AG04449 (cell line): Measurements from ENCODE around the gene IFRD1.

Source experiments
- CTCF ChIA-PET: fragments of 350-600 bp; formaldehyde crosslinking; extraction: SDS; loops from one replicate; lab custom pipeline; 2021; ENCODE audit warnings: antibody characterized with exemption; lab: Yijun Ruan, JAX
- POLR2A ChIA-PET: fragments of 400-600, 350-600 bp; formaldehyde crosslinking; extraction: SDS; loops from one replicate; lab custom pipeline; 2020; ENCODE audit warnings: antibody characterized with exemption, inconsistent platforms; lab: Yijun Ruan, JAX
- DNase-seq: peaks from one replicate; pipeline ENCODE4 v3.0.0-alpha.2; 2010; ENCODE audit warnings: low read depth, low spot score
- H3K4me3 ChIP-seq: 2 replicates; pipeline ENCODE4 v1.5.1; 2011; ENCODE audit warnings: low read depth, mild to moderate bottlenecking, control low read depth, low read length
- TF ChIP-seq, protein P1 (sequence below): IDR thresholded peaks from one replicate; pipeline ENCODE4 v1.5.1; 2011; ENCODE audit warnings: mild to moderate bottlenecking, moderate library complexity, low read length, control low read depth, inconsistent platforms; ENCODE audit not compliant: insufficient read depth; ENCODE audit errors: missing control alignments

IFRD1 gene, protein sequence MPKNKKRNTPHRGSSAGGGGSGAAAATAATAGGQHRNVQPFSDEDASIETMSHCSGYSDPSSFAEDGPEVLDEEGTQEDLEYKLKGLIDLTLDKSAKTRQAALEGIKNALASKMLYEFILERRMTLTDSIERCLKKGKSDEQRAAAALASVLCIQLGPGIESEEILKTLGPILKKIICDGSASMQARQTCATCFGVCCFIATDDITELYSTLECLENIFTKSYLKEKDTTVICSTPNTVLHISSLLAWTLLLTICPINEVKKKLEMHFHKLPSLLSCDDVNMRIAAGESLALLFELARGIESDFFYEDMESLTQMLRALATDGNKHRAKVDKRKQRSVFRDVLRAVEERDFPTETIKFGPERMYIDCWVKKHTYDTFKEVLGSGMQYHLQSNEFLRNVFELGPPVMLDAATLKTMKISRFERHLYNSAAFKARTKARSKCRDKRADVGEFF

DNA sequence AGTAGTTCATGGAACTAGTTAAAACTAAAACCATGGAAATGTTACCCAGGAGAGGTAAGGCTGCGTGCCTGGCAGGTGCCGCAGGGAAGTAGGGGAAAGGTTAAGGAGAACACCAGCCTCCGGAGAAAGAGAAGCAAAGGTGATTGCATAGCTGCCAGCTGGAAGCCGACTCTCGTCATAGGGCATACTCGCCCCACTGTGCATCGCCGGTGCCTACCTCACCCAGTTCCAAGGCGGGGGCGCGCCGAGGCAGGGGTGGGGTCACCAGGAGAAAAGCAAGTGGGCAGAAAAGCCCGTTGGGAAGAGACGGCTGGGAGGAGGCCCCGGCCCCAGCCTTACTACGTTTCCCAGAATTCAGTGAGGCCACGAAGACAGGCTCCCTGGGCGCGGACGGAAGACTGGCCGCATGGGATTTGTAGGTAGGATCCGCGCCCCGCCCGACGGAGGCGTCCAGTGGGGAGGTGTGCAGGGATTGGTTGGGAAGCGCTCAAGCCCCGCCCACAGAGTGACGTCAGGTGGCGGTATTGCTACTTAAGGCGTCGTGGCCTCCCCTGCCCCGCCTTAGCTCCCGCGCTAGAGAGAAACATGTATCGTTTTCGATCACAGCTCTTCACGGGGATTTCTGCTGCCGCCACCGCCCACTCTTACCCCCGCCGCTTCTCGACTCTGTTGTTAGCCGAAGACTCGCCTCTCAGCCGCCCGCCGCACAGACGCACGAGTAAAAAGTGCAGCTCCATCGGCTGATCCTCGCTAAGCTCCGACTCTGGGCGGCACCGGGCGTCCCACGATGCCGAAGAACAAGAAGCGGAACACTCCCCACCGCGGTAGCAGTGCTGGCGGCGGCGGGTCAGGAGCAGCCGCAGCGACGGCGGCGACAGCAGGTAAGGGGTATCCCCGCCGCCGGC is at the start of gene IFRD1:
TSS of gene IFRD1 (plus strand) at position 559 of the 905 bp plus-strand sequence. CDS start at position 788, 229 bp downstream.
- H3K4me3 ChIP-seq, result peak within 1 kb of the TSS; percentile 98
- ChIA-PET CTCF (interaction anchor here (0.6 to 1.3 kb wide), 4 partner anchors 10 to 708 kb away, joined by 3 to 4 read pairs (median 4); no protein-coding TSS in a partner anchor), POLR2A (interaction anchor here (0.6 to 2.3 kb wide), 32 partner anchors 9 to 706 kb away, joined by 3 to 27 read pairs (median 5); partner anchors contain the start of genes DOCK4, LSMEM1 and ZNF277)
- TF ChIP-seq, protein P1, sequence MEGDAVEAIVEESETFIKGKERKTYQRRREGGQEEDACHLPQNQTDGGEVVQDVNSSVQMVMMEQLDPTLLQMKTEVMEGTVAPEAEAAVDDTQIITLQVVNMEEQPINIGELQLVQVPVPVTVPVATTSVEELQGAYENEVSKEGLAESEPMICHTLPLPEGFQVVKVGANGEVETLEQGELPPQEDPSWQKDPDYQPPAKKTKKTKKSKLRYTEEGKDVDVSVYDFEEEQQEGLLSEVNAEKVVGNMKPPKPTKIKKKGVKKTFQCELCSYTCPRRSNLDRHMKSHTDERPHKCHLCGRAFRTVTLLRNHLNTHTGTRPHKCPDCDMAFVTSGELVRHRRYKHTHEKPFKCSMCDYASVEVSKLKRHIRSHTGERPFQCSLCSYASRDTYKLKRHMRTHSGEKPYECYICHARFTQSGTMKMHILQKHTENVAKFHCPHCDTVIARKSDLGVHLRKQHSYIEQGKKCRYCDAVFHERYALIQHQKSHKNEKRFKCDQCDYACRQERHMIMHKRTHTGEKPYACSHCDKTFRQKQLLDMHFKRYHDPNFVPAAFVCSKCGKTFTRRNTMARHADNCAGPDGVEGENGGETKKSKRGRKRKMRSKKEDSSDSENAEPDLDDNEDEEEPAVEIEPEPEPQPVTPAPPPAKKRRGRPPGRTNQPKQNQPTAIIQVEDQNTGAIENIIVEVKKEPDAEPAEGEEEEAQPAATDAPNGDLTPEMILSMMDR, result no peak
- DNase-seq, result peak; percentile 88

GRCh38 chr7:112404321-112404720 is 45.9 kb upstream of the IFRD1 start:
- POLR2A ChIA-PET, result no interaction called here
- TF ChIP-seq, protein P1, result no peak
- CTCF ChIA-PET, result interaction anchor here (0.6 kb wide), 1 partner anchor 92 kb away, joined by 3 read pairs; no protein-coding TSS in a partner anchor
- no peak for DNase-seq
- no peak overlapping the region for H3K4me3 ChIP-seq

GRCh38 chr7:112405286-112405685 is 45.0 kb upstream of the IFRD1 start:
- no peak overlapping the region for H3K4me3 ChIP-seq
- TF ChIP-seq, protein P1, result no peak
- DNase-seq, result no peak
- POLR2A ChIA-PET, result no interaction called here
- CTCF ChIA-PET, result interaction anchor here (4.1 kb wide), 1 partner anchor 551 kb away, joined by 16 read pairs; no protein-coding TSS in a partner anchor

DNA sequence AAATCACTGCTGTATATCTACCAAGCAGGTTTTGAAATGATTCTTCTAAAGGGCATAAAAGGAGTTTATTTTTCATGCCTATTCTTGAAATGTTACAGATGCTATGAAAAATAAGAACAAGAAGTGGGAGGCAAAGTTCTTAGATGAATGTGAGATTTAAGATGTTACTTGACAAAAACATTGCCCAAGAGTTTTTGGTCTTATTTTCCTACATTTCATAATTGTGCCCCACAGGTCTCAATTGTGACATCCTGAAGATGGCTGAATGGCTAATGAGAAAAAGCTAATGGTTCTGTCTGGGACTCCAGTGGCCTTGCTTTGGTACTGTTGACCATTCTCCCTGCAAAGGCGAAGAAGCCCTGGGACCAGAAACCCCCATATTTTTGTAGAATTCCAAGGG is 43.0 kb upstream of the IFRD1 start:
- H3K4me3 ChIP-seq, result no peak overlapping the region
- ChIA-PET POLR2A (no interaction called here), CTCF (interaction anchor here (0.7 to 4.1 kb wide), 4 partner anchors 9 to 666 kb away, joined by 3 to 16 read pairs (median 4); no protein-coding TSS in a partner anchor)
- TF ChIP-seq, protein P1, result no peak
- DNase-seq, result no peak

GRCh38 chr7:112410092-112410491 is 40.2 kb upstream of the IFRD1 start:
- TF ChIP-seq, protein P1, result no peak
- DNase-seq, result no peak
- POLR2A ChIA-PET, result interaction anchor here (1.2 kb wide), 1 partner anchor 40 kb away, joined by 3 read pairs; the partner anchor contains the start of gene IFRD1
- H3K4me3 ChIP-seq, result no peak overlapping the region
- CTCF ChIA-PET, result interaction anchor here (0.7 to 3.0 kb wide), 12 partner anchors 9 to 668 kb away, joined by 3 to 12 read pairs (median 3); no protein-coding TSS in a partner anchor
